Raji (cell line): ENCODE data around the gene DMRTA1.

Source experiments
- POLR2A ChIP-seq: IDR thresholded peaks from 2 replicates; pipeline ENCODE4 v1.6.1; 2011; ENCODE audit warnings: low read depth, low read length, control low read depth; ENCODE audit not compliant: insufficient read depth

DMRTA1 gene

DNA sequence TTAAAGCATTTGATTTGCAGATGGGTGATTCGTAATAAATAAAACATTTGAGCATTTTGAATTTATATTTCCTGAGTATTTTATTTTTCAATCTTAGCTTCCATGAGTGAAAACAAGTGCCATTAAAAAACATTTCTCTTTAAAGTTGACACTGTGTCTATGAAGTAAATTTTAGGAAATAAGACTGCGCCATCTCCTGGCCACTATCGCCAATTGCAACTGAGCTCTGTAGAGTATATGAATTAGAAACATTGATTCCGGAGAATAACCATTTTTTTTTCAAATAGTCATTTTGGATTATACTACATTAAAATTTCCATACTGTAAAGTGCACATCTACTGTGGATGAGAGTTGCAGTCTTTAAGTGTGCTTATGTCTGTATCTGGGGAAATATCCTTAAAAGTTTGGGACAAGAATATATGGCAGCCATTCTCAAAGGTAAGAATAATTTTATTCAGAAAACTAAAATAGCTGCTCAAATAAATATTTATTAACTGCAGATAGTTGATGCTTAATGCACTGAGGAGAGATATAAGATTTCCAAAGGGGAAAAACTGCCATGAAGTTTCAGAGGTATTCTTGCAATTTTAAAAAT is 5.9 kb downstream of the DMRTA1 start:
- no peak for TF ChIP-seq POLR2A

DNA sequence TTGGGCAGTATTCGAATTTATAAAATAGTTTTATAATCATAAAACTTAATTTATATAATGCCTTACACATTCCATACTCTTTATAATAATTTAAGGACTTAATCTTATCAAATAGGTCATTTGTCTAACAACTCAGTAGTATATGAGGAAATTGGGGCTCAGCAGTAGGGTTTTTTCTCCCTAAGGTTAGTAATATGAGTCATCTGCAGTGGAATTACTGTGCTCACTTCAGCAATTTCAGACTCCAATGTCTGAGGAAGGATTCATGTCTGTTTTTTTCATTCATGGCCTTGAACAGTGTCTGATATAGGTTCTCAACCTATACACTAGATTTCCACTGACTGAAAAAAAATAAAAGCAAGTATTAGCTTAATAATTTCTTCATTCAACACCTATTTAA is 7.4 kb downstream of the DMRTA1 start:
- TF ChIP-seq POLR2A, result no peak

GRCh38 chr9:22455181-22455580 is 8.6 kb downstream of the DMRTA1 start:
- TF ChIP-seq POLR2A, result no peak

DNA sequence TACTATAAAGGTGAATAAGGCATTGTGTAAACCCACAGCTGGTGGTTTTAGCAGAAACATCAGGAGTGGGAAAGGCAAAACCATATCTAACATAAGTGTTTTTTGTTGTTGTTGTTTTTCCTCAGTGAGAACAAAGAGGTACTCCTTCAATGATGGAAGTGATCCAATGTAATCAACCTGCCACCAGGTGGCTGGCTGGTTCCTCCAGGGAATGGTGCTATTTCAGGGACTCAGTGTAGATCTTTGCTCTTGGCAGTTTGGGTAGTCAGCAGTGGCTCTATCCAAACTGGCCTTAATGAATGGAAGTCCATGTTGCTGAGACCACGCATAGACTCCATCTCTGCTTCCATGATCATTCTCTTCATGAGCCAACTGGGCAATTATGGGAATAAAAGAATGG is 10.8 kb downstream of the DMRTA1 start:
- TF ChIP-seq POLR2A, result no peak

- TF ChIP-seq POLR2A, result no peak
These were observed 16.6 kb downstream of the DMRTA1 start for GRCh38 chr9:22463205-22463604.

DNA sequence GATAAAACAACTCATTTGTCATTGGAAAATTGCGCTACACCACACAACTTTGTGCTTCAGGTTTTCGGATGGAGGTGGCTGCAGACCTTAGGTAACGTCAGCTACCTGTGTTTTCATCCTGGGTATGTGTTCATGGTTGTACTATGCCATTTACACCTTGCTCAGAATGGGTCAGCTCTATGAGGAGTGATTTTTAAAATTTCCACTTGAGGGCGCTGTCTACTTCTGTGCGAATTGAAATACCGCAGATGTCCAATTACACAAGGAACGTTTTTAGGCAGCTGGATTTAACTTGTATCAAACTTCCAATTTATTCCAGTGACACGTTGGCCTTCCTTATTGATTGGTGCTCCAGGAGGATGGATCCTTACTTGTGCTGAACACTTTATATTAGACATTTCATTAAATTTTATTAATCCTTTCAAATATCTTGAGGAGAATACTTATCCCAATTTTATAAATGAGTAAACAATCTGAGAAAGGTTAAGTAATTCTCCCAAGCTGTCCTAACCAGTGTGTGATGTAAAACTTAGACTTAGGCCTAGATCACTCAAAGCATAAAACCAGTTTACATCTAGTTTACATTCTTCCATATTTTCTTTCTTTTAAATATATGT is 23.4 kb downstream of the DMRTA1 start:
- TF ChIP-seq POLR2A, result no peak

DNA sequence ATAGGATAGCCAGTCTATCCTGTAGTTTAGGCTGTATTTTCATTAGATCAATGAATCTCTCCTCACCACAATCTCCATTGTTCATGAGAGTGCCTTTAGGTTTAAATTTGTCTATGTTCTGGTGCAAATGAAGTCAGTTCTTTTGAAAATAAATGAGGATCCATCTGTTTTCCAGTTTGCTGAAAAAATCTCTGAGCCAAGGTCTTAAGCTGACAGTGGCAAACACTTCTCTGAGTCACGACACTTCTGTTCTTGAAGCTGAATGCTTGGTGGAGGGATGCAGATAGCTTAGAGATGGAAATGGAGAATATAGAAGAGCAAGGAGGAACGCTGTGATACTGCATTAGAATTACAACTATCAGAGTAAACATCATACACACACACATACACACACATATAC is 34.9 kb downstream of the DMRTA1 start:
- TF ChIP-seq POLR2A, result no peak

GRCh38 chr9:22483528-22484070 is 37.0 kb downstream of the DMRTA1 start:
- no peak for TF ChIP-seq POLR2A
